GM19452 (cell line): ENCODE data around the gene PLLP.

Source experiments
- ATAC-seq: cut with Tn5 transposase; IDR thresholded peaks from one replicate; pipeline ENCODE4 v1.9.1; 2021; ENCODE audit not compliant: unreplicated experiment

Gene PLLP

GRCh38 chr16:57284209-57284951, at the start of gene PLLP:
TSS of gene PLLP (minus strand) at chr16:57284672. CDS start at chr16:57284540, 132 bp downstream.
- no peak for ATAC-seq

- no peak for ATAC-seq
Observed at GRCh38 chr16:57333402-57333801, 48.9 kb upstream of the PLLP start.

GRCh38 chr16:57331355-57331754, 46.9 kb upstream of the PLLP start:
- ATAC-seq: no peak

DNA sequence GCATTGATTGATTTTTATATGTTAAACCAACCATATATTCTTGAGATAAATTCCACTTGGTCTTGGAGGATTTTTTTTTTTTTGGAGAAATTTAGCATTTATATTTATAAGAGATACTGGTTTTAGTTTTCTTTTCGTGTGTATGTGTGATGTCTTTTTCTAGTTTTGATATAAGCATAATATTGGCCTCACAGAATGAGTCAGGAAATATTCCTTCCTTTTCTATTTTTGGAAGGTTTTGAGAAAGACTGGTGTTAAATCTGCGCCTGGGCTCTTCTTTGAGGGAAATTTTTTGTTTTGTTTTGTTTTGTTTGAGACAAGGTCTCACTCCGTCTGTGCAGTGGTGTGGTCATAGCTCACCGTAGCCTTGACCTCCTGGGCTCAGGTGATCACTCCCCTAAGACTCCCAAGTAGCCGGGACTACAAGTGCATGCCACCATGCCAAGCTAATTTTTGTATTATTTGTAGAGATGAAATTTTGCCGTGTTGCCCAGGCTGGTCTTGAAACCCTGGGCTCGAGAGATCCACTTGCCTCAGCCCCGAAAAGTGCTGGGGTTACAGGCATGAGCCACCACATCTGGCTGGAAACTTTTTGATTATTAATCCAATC, 45.4 kb upstream of the PLLP start:
- ATAC-seq: no peak

DNA sequence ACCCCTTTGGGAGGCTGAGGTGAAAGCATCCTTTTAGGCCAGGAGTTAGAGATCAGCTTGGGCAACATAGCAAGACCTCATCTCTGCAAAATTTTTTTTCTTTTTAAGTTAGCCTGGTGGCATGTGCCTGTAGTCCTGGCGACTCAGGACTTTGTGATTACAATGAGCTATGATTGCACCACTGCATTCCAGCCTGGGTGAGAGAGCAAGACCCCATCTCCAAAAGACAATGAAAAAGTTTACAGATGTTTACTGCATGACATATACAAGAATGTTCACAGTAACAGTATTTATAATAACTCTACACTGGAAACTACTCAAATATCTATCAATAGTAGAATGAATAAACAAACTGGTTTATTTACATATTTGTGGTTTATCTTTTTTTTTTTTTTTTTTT, 41.0 kb upstream of the PLLP start:
- no peak for ATAC-seq

- no peak for ATAC-seq
Observed at GRCh38 chr16:57324749-57325148, 40.3 kb upstream of the PLLP start.

- ATAC-seq: no peak
Observed at GRCh38 chr16:57319646-57320045, 35.2 kb upstream of the PLLP start.

DNA sequence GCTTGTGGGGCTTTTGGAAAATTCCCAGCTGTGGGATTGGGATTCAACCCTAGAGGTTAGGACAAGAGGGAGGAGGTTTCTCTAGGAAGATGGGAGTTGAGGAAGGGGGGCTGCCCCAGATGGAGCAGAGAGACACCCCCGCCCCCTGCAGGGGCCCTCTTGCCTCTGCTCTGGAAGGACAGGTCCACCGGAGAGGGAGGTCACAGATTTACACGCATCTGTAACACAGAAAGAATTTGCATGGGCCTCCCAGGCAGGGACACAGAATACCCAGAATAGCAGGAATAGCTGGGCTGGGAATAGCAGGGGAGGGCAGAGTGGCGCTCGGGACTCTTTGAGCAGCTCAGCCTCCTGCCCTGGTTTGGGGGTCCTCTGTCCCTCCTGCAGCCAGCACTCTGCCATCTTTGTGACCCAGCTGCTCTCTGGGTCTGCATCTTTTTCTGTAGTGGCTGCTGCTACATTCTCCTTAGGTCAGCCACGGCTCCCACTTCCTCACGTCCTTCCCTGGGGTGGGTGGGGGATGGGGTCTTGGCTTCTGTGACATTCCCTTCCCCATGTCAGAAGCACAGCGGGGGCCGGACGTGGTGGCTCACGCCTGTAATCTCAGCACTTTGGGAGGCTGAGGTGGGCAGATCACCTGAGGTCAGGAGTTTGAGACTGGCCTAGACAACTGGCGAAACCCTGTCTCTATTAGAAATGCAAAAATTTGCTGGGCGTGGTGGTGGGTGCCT, 33.9 kb upstream of the PLLP start:
- ATAC-seq: no peak

DNA sequence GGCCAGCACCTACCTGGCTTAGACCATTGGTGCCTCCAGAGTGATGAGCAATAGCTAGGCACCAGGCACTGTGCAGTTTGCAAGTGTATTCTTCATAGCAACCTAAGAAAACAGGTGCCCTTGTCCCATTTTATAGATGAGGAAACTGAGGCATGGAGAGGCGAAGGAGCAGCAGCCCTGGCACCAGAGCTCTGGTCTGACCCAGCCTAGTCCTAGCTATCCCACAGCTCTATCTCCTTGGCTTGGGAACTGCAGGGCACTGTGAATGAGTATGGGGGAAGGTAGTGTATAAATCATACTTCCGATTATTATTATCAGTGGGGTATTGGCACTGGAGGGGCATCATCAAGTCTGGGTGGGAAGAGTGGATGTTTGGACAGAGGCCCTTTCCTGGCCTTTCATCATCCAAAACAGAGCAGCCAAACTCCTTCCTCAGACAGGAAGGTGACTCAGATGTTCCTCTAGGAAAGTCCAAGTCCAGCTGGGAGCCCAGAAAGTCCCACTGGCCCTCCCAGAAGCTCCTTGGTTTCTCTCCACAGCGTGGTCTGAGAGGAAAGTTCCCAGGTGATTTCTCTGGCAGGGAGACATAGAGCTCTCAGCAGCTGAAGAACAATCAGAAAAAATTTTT, 32.0 kb upstream of the PLLP start:
- ATAC-seq: no peak

DNA sequence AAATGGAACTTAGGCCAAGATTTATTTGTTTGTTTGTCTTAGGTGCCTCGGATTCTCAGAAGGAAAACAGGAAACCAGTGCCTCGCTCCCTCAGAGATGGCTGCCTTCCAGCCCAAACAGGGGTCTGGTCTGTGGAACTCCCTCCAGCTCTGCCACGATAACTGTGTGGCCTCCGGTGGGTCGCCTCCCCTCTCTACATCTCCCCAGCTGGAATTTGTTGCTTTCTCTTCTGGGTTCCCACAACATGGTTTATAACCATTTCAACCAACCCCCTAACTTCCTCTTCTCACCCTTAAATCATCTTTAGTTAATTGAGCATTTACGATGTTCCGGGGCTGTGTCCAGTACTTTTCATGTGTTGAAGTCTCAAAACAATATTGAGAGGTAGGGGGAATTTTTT, 30.9 kb upstream of the PLLP start:
- no peak for ATAC-seq

GRCh38 chr16:57314161-57314785, 29.8 kb upstream of the PLLP start:
- no peak for ATAC-seq

DNA sequence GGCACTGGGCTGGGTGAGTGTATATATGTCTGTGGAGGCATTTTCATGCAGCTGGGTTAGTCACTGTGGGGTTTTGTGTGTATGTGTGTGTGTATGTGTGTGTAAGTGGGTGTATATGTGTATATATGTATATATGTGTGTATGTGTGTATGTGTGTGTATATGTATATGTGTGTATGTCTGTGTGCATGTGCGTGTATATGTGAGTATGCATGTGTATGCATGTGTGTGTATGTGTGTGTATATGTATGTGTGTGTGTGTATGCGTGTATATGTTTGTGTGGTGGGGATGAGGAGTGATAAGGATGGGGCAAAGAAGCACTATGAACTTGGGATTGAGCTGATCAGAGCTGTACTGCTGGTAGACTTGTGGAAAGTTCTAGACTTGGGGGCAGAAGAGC, 29.0 kb upstream of the PLLP start:
- no peak for ATAC-seq

GRCh38 chr16:57310801-57311200, 26.3 kb upstream of the PLLP start:
- no peak for ATAC-seq

DNA sequence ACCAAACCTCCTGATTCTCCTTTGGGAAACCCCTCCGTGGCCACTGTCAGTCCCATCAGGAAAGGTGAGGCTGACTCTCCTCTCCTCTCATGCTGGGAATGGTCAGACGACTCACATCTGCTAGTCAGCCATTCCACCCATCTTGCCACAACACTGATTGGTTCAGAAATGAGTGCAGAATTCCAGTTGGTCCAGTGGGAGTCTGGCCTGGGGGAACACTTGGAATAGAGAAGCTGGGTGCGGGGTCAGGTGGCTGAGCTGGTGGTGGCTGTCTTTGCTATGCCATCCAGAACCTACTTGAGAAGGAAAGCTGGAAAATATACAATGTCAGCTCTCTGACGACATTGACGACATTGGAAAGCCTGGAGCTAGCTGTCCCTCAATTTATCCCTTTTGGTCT, 23.6 kb upstream of the PLLP start:
- ATAC-seq: no peak

- no peak for ATAC-seq
Observed at GRCh38 chr16:57307365-57307764, 22.9 kb upstream of the PLLP start.

- no peak for ATAC-seq
Observed at GRCh38 chr16:57306676-57307341, 22.3 kb upstream of the PLLP start.

GRCh38 chr16:57305159-57305811, 20.8 kb upstream of the PLLP start:
- ATAC-seq: no peak

GRCh38 chr16:57304169-57305061, 19.9 kb upstream of the PLLP start:
- ATAC-seq: no peak

DNA sequence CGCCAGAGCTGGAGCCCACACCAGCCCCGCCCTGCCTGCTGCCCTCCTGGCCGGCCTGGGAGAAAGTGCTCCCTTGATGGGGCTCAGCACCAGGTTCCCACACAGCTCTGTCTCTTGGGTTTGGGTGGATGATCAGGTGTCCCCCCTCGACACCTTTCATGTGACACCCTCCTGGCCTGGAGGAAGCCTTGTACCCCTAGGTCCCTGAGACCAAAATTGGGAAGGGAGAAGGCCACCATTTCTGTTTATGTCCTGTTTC, 19.4 kb upstream of the PLLP start:
- ATAC-seq: no peak
